HCT116 (cell line): Measurements from ENCODE around the gene FNIP2. TPM values are rescaled to one million over a fixed set of nuclear protein-coding genes. Genes with fewer than 3 reads are reported as not detected.

Experiments used
- ATAC-seq: fragments of 200-7000 bp; cut with Tn5 transposase; 2 replicates; pipeline ENCODE4 v1.9.1; 2020; ENCODE audit warnings: mild to moderate bottlenecking, moderate library complexity
- BruUV-seq: library from RNA; stranded (reverse); fragments of 400-500 nt; replicated peaks from 2 replicates; lab custom pipeline; 2021; lab: Mats Ljungman, UMichigan
- CTCF ChIA-PET: fragments of 300-600 bp; sonication (Branson Sonifier 250); formaldehyde crosslinking; loops from one replicate; lab custom pipeline; 2021; ENCODE audit warnings: antibody characterized with exemption; lab: Charles Lee
- POLR2A ChIA-PET: fragments of 300-600, 350-600 bp; sonication (Branson Sonifier 250); formaldehyde crosslinking; loops from one replicate; lab custom pipeline; 2021; ENCODE audit warnings: antibody characterized with exemption; lab: Charles Lee
- RAD21 ChIA-PET, 2 experiments: fragments of 300-600 bp; sonication (Branson Sonifier 250); formaldehyde crosslinking; loops; one replicate each; lab custom pipeline; 2023; ENCODE audit warnings: low total read pairs in 2 of 2; ENCODE audit not compliant: uncharacterized antibody in 2 of 2, unreplicated experiment in 2 of 2, low non-redundant PET in 1 of 2; lab: Charles Lee
- DNase-seq: peaks from one replicate; pipeline ENCODE4 v3.0.0-alpha.2; 2010; ENCODE audit warnings: low read depth, low spot score
- H2AFZ ChIP-seq: fragments of 200-600 bp; shearing (Covaris generic), sonication (generic); 2 replicates; pipeline ENCODE4 v1.6.1; 2017; ENCODE audit warnings: low read depth, mixed run types, mixed read lengths, antibody characterized with exemption, low read length; ENCODE audit not compliant: poor library complexity, severe bottlenecking
- H3K27ac ChIP-seq: 2 replicates; pipeline ENCODE4 v1.5.1; 2012; ENCODE audit warnings: low read depth, low read length
- H3K27me3 ChIP-seq: fragments of 200-600 bp; sonication (generic); 2 replicates; pipeline ENCODE4 v1.6.1; 2016; ENCODE audit warnings: mixed run types, low read length, mixed read lengths; ENCODE audit not compliant: insufficient read depth
- H3K36me3 ChIP-seq, 2 experiments: fragments of 200-500 bp in 1 of 2; fragments of 200-600 bp in 1 of 2; sonication (Bioruptor generic) in 1 of 2; sonication (generic) in 1 of 2; 2 replicates each; pipeline versions ENCODE4 v1.5.1 to v1.6.1; 2014 to 2016; ENCODE audit warnings: low read length in 2 of 2, inconsistent platforms in 1 of 2, mixed read lengths in 1 of 2, mixed run types in 1 of 2; ENCODE audit not compliant: insufficient read depth in 2 of 2, control insufficient read depth in 1 of 2
- H3K4me1 ChIP-seq, 2 experiments: fragments of 200-600 bp in 1 of 2; sonication (generic) in 1 of 2; 2 replicates each; pipeline versions ENCODE4 v1.5.1 to v1.6.1; 2012 to 2017; ENCODE audit warnings: low read length in 2 of 2, inconsistent platforms in 1 of 2, mild to moderate bottlenecking in 1 of 2, mixed read lengths in 1 of 2, mixed run types in 1 of 2, moderate library complexity in 1 of 2; ENCODE audit not compliant: insufficient read depth in 2 of 2, control insufficient read depth in 1 of 2
- H3K4me2 ChIP-seq: fragments of 200-600 bp; sonication (generic); 2 replicates; pipeline ENCODE4 v1.6.1; 2017; ENCODE audit warnings: mixed run types, low read length, mixed read lengths
- H3K4me3 ChIP-seq, 2 experiments: fragments of 200-600 bp in 1 of 2; sonication (generic) in 1 of 2; replicated peaks in 1 of 2; 2 replicates each; pipeline ENCODE4 v1.5.1; 2011 to 2016; ENCODE audit warnings: low read length in 2 of 2, control low read depth in 1 of 2, low read depth in 1 of 2, mild to moderate bottlenecking in 1 of 2, mixed read lengths in 1 of 2, mixed run types in 1 of 2
- H3K79me2 ChIP-seq: fragments of 200-600 bp; sonication (generic); 2 replicates; pipeline ENCODE4 v1.6.1; 2017; ENCODE audit warnings: mild to moderate bottlenecking, mixed run types, low read length, moderate library complexity, mixed read lengths; ENCODE audit not compliant: insufficient read depth
- H3K9ac ChIP-seq: fragments of 200-600 bp; sonication (generic); 2 replicates; pipeline ENCODE4 v1.6.1; 2016; ENCODE audit warnings: low read length, mixed read lengths
- H3K9me2 ChIP-seq: fragments of 200-600 bp; sonication (generic), shearing (Covaris generic); 2 replicates; pipeline ENCODE4 v1.6.1; 2017; ENCODE audit warnings: mixed run types, mild to moderate bottlenecking, moderate library complexity; ENCODE audit not compliant: insufficient read depth
- H3K9me3 ChIP-seq, 2 experiments: fragments of 200-500 bp in 1 of 2; fragments of 200-600 bp in 1 of 2; sonication (Bioruptor generic) in 1 of 2; sonication (generic) in 1 of 2; 2 replicates each; pipeline ENCODE4 v1.6.1; 2014 to 2017; ENCODE audit warnings: low read length in 2 of 2, mixed read lengths in 2 of 2, inconsistent platforms in 1 of 2, low read depth in 1 of 2, mild to moderate bottlenecking in 1 of 2, mixed run types in 1 of 2, moderate library complexity in 1 of 2; ENCODE audit not compliant: control insufficient read depth in 1 of 2, insufficient read depth in 1 of 2
- H4K20me1 ChIP-seq: fragments of 200-600 bp; sonication (generic), shearing (Covaris generic); 2 replicates; pipeline ENCODE4 v1.6.1; 2017; ENCODE audit warnings: mixed run types, mild to moderate bottlenecking, moderate library complexity; ENCODE audit not compliant: insufficient read depth
- CEBPB ChIP-seq: IDR thresholded peaks from 2 replicates; pipeline ENCODE4 v1.6.1; 2012; ENCODE audit warnings: low read depth
- POLR2A ChIP-seq: IDR thresholded peaks from 2 replicates; pipeline ENCODE4 v1.7.0; 2011; ENCODE audit warnings: borderline replicate concordance; ENCODE audit not compliant: insufficient read depth, insufficient read length; ENCODE audit errors: extremely low read depth
- POLR2AphosphoS5 ChIP-seq: IDR thresholded peaks from 2 replicates; pipeline ENCODE4 v1.6.1; 2011; ENCODE audit warnings: mild to moderate bottlenecking, low read depth, low read length, moderate library complexity
- SP1 ChIP-seq: IDR thresholded peaks from 2 replicates; pipeline ENCODE4 v1.6.1; 2012; ENCODE audit warnings: low read depth
- TCF7L2 ChIP-seq: IDR thresholded peaks from 2 replicates; pipeline ENCODE4 v1.7.0; 2011; ENCODE audit warnings: borderline replicate concordance, inconsistent platforms; ENCODE audit not compliant: insufficient read depth, insufficient read length; ENCODE audit errors: extremely low read depth
- YY1 ChIP-seq: IDR thresholded peaks from 2 replicates; pipeline ENCODE4 v1.6.1; 2011; ENCODE audit warnings: low read length, low read depth, moderate library complexity, mild to moderate bottlenecking; ENCODE audit not compliant: insufficient replicate concordance; ENCODE audit errors: extremely low read depth
- ZNF274 ChIP-seq: fragments of 200-500 bp; sonication (Bioruptor generic); IDR thresholded peaks from 2 replicates; pipeline ENCODE4 v1.6.1; 2014; ENCODE audit warnings: mild to moderate bottlenecking, low read depth, low read length, inconsistent platforms
- intact Hi-C: fragments of 100-400 bp; cut with micrococcal nuclease; formaldehyde crosslinking; loops from 2 replicates; pipeline ENCODE4 v1.10.0; 2022
- total RNA-seq: library from RNA; stranded (reverse); gene quantifications from one replicate; pipeline ENCODE4 v1.2.1, GENCODE V29; 2021; ENCODE audit not compliant: unreplicated experiment
- TF ChIP-seq, protein P1 (sequence below): IDR thresholded peaks from 2 replicates; pipeline ENCODE4 v1.6.1; 2011; ENCODE audit warnings: mild to moderate bottlenecking, low read length, moderate library complexity; ENCODE audit not compliant: insufficient replicate concordance; ENCODE audit errors: extremely low read depth
- TF ChIP-seq, protein P2 (sequence below): IDR thresholded peaks from 2 replicates; pipeline ENCODE4 v1.6.1; 2012

FNIP2 gene
- total RNA-seq, 1 experiment from 2014 or later, result 4.8 TPM

- Histone ChIP-seq H3K36me3 (no peaks in the 10 kb centered on the region), H3K9me3 (no peaks in the 10 kb centered on the region), H4K20me1 (no peaks in the 10 kb centered on the region), H3K9ac (no peak overlapping the region), H3K79me2 (no peaks in the 10 kb centered on the region), H3K27ac (no peak overlapping the region), H3K4me3 (no peak overlapping the region), H3K4me2 (no peak overlapping the region), H2AFZ (no peak overlapping the region), H3K4me1 (peaks cover 0 to 13% of the 10 kb centered on the region in 2 experiments; a peak in 2 of 4 replicates), H3K9me2 (no peaks in the 10 kb centered on the region), H3K27me3 (no peaks in the 10 kb centered on the region)
- no TSS peak for BruUV-seq
- ChIA-PET POLR2A (no interaction called here), CTCF (interaction anchor here (1.2 kb wide), 1 partner anchor 22 kb away, joined by 3 read pairs; no protein-coding TSS in a partner anchor), RAD21 (no interaction called here)
- intact Hi-C loops, result no loop called here
- DNase-seq (no peak), ATAC-seq (no peak)
- TF ChIP-seq ZNF274 (no peak), POLR2A (no peak), YY1 (no peak), CEBPB (no peak), POLR2AphosphoS5 (no peak), TCF7L2 (no peak), SP1 (no peak)
- TF ChIP-seq, protein P1, sequence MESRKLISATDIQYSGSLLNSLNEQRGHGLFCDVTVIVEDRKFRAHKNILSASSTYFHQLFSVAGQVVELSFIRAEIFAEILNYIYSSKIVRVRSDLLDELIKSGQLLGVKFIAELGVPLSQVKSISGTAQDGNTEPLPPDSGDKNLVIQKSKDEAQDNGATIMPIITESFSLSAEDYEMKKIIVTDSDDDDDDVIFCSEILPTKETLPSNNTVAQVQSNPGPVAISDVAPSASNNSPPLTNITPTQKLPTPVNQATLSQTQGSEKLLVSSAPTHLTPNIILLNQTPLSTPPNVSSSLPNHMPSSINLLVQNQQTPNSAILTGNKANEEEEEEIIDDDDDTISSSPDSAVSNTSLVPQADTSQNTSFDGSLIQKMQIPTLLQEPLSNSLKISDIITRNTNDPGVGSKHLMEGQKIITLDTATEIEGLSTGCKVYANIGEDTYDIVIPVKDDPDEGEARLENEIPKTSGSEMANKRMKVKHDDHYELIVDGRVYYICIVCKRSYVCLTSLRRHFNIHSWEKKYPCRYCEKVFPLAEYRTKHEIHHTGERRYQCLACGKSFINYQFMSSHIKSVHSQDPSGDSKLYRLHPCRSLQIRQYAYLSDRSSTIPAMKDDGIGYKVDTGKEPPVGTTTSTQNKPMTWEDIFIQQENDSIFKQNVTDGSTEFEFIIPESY, result no peak
- TF ChIP-seq, protein P2, sequence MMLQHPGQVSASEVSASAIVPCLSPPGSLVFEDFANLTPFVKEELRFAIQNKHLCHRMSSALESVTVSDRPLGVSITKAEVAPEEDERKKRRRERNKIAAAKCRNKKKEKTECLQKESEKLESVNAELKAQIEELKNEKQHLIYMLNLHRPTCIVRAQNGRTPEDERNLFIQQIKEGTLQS, result no peak
These were observed 60.4 kb downstream of the FNIP2 start for GRCh38 chr4:158829254-158829653.
